Measurements from ENCODE around the gene OSM.
A peak's percentile ranks its signal among the peaks of the same experiment; 100 is the strongest.

The OSM gene

DNA sequence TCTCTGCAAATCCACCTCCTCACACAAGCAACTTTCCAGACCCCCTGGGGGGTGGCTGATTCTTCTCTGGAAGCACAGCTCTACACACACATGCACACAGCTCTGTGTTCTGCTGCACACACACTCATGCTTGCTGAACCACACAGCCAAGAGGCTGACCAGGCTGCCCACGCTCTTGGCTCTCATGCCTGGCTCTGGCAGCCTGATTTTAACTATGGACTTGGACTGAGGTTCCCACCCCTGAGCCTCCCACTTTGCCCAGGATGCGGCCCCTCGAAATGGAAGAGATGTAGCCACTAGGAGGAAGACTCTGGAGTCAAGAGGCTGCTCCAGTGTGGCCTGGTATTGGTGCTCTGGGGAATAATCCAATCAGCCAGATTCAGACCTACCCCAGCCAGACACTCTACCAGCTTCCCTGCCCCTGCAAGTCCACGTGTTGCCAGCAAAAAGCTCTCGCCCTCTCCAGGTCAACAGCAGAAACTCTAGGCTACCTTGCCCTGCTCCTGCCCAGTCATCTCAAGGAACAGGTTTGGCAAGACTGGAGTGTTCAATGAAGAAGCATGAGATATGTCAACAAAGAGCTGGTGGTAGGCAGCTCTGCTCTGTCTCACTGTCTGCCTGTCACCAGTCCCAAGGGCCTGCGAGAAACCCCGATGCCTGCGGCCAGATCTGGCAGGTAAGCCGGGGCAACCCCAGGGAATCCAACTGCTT, 31.5 kb upstream of the OSM start:
- no peak for DNase-seq

DNA sequence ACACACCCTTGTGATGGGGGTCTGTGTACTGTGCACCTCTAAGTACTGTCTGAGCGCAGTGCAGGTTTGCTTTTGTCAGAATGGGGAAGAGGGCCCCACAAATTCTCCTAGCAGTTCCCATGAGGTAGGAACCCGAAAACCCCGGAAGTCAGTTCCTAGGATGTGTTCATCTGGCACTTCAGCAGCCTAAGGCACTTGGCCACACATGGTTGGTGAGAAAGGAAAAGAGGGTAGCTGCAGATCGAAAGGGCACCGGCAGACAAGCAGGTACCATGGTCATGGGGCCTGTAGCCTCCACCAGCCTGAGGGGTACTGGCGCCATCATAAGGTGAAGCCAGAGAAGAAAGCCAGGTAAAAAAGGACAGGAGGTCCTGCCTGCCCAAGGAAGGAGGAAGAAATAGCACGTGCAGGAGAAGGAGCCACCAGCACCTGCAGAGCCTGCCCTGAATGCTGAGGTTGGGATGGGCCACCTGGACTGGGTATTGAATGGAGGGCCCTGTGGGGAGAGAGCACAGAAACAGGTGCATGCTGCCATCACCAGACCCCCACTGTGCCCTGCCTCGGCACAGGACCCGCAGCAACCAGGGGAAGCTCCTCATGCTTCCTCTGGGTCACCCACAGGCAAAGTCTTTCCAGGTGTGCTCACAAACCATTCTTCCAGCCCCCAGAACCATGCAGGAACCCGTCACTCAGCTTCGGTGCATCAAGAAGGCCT, 30.8 kb upstream of the OSM start:
- DNase-seq = no peak

GRCh38 chr22:30296833-30297232, 30.2 kb upstream of the OSM start:
- no peak for DNase-seq

DNA sequence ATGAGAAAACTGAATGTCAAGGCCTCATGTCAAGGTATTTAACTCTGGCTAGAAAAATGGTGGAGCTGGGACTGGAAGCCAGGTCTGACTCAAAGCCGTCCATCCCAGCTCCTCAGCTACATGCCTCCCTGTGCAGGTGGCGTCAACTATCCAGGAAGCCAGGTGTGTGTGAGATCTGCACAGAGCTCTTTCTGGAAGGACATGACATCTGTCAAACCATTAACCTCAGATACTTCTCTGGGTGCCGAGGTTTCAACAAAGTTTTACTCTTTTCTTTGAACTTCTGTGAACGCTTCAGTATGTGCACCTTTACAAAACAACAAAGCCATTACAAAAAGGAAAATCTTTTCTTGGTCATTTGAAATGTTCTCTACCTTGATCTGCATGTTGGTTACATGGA, 29.7 kb upstream of the OSM start:
- no peak for DNase-seq

DNA sequence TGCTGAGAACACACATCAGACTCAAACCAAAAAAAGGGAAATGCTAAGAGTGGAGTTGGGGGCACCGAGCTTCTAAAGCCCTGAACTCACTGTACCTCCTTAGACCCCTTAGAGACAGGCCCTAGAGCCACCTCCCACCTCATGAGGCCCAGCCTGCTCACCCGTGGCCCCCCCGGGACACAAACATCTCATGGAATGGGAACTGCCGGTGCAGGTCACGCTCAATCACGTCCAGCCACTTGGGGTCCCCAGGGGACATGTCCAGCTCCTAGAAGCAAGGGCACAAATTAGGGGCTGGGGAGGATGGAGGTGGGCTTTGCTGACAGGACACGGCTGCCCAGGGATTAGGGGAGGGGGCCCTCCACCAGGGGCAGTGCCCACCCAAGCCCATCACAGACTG, 28.9 kb upstream of the OSM start:
- no peak for DNase-seq

DNA sequence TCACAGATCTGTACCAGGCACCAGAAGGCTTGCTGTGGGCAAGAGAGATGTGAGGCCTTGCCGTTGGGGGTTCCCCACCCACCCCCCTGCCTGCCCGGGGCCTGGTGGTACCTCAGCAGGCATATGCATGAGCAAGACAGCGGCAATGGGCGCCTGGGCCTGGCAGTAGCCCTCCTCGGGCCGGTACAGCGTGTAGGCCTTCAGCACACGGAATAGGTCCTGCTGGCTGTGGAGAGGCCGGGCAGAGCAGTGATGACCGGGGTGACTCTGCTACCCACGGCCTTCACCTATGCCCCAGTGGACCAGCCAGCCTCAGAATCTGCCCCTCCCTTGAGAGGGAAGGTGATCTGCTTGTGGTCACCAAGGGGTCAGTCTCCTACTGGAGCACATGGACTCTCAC, 28.2 kb upstream of the OSM start:
- no peak for DNase-seq

DNA sequence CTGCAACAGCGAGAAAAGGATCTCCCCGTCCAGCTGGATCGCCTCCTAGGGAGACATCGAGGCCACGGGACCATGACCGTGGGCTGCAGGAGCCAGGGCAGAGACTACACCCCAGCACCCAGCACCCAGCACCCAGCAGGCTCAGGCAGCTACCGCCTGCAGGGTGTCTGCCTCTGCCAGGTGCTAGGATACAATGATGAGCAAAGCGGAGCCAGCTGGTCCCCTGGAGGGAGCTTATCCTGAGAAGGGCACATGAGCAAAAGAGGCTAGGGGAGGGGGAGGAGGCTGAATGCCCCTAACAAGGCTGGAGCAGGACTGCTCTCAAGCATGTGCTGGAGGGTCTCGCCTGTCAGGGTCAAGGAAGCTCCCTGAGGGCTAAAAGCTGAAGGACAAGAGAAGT, 27.4 kb upstream of the OSM start:
- DNase-seq = no peak

DNA sequence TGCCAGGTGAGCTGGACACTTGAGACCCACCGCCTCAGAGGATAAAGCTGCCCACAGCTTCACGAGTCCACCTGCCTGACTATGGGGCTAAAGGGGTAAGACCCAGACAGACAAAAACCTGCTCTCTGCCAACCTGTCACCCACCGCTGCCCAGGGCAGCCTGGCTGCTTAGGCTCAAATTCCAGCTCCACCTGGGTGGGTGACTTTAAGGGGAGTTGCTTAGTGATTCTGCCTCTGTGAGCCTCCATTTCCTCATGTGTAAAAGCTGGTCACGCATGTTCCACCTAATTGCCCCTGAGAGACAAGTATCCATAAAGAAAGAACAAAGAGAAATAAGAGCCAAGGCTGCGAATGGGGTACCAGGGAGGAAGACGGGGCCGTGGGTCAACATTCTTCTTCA, 26.4 kb upstream of the OSM start:
- DNase-seq = no peak

DNA sequence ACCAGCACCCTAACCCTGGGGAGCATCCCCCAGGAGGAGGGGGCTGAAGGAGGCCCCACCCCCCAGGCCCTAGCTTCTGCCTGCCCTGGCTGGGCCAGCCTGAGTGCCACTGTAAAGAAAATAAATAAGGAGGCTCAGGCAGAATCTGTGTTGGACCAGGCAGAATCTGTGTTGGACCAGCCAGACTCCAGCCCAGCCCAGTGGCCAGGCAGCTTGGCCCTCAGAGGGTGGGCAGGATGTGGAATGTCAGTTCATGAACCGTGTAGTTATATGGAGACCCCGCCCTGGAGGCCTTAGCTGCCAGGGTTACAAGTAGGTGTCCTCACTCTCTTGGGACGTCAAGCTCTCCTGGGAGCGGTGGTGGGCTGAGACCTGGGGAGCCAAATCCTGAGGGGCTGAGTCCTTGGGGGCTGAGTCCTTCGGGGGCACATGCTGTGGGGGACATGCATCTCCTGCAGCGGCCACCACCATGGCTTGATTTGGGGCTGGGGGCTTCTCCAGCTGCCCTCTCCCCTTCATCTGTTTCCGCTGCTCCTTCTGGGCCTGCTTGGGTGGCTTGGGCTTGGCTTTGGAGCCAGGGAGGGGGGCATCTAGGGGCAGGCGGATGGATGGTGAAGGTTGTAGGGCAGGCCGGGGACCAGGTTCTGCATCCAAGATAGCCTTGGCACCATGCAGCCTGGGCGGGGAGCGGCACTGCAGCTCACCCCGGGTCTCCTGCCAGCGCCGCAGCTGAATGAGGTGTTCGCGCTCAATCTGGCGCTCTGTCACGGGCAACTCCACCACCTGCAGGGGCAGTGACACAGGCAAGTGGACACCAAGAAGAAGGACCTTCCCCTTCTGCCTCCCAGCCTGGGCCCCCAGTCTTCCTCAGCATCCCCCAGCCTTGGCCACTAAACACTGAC, 25.7 kb upstream of the OSM start:
- DNase-seq = no peak

GRCh38 chr22:30291058-30291892, 24.6 kb upstream of the OSM start:
- no peak for DNase-seq

GRCh38 chr22:30290342-30291057, 23.8 kb upstream of the OSM start:
- DNase-seq = no peak

- no peak for DNase-seq
Measured at GRCh38 chr22:30289980-30290313, 23.3 kb upstream of the OSM start.

DNA sequence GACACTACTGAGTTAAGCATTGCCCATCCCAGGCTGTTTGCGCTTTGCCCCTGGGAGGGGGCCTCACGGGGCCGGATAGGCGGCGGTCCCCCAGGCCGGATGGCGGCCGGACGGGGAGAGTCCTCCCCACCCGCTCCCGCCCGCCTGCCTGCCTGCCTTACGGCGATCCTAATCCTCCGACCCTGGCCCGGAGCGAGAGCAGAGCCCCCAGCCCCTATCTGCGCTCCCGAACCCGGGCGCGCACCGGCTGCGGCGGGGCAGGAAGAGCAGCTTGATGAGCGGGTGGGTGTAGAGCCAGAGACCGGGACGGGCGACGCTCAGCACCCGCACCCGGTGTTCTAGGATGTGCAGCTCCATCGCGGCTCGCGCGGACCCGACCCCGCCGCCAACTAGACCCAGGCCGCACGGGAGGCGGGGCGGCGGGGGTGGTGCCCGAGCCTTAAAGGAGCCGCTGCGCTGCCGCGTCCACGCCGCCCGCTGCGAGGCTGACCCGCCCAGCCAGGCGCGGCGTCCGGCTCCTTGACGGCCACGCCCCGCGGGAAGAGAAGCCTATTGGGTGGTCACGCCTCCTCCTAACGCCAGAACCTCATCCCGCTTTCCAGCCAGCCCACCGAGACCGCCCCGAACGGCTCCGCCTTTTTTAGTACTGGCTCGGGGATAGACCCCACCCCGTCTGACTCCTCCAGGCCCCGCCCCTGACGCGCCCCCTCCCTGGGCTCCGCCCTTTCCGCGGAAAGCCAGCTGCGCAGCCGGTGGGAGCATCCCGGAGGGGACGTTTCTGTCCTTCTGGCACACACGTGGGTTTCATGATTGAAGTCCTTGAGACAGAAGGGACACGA, 22.7 kb upstream of the OSM start, which contains the start of gene CASTOR1:
TSS of gene CASTOR1 (minus strand) at position 365 of the 839 bp plus-strand sequence. CDS start at position 357, 8 bp downstream.
- peak; percentile 72 to 93 for DNase-seq

DNA sequence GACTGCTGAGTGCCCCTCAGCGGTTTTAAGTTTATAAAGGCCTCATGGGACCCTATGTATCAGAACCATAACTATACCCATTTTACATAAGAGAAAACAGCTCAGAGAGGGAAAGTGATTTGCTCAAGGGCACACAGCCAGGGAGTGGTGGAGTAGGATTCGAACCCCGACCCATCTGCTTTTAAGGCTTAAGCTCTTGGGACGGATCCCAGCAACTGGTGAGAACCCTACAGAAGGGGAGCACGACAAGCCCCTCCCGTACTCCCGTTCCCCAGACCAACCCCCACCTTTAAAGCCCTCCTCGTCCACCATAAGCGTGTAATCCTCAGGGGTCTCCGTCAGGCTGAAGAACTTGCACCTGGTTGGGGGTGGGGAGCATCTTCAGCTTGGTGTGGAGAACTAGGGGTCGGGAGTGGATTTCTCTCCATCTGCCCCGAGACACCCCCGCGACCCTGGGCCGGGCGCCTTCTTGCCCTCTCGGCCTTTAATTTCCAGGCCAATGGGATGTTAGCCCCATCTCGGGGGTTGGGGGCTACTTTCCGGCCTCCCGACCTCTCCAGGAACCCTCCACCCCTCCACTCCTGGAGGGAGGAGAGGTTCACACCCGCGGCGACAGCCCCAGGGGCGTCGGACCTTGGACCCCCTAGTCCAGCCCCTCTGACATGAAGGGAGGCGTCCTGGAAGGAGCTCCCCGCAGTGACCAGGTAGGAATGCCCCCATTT, 21.9 kb upstream of the OSM start:
- no peak for DNase-seq

GRCh38 chr22:30287648-30288418, 21.2 kb upstream of the OSM start:
- DNase-seq = peak; percentile 48 to 63

GRCh38 chr22:30286813-30287647, 20.4 kb upstream of the OSM start:
- DNase-seq = peak; percentile 45 to 60

DNA sequence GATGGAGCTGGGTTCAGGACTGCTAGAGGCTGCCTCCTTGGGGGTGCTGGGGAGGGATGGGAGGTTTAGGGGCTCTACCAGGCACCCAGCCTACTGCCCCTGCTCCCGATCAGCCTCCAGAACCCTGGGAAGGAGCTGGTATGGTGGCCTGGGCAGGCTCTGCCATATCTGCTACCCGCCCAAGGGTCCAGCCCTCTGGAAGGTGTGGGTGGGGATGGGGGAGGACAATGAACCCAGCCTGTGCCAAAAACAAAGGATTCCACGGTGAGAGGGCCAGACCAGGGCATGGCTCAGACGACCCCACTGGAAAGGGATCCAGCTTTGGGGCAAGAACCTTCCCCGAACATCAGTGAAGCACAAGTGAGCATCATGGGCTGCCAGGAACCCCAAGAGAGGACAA, 19.7 kb upstream of the OSM start:
- DNase-seq = no peak

DNA sequence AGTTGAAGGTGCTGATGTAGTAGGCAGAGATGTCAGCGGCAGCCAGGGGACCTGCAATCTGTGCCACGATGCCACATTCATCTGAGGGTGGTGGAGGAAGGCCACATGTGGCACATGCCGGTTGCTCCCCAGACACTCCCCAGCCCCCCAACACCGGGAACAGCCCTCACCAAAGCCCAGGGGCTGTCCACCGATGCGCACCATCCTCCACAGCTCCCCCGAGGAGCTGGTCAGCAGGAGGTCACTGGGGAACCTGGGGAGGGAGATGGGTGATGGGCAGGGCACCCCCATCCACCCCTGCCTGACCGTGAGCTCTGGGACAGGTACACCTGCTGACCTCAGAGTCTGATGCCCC, 19.2 kb upstream of the OSM start:
- no peak for DNase-seq

Data from bone marrow (tissue), 2 donors.